Liver (tissue), 3 donors: ENCODE measurements around the gene TPX2.

Experiments
- CTCF ChIP-seq: fragments of 150-350 bp; IDR thresholded peaks from 2 replicates; pipeline ENCODE4 v1.5.1; 2017; ENCODE audit warnings: improper control_type of control experiment, low read depth, low read length; ENCODE audit not compliant: missing input control
- GABPA ChIP-seq, 2 donors: IDR thresholded peaks in 1 of 2; conservative IDR thresholded peaks in 1 of 2; 2 replicates each; pipeline ENCODE4 v1.6.1; 2016; ENCODE audit warnings: antibody characterized with exemption in 2 of 2, mild to moderate bottlenecking in 1 of 2, moderate library complexity in 1 of 2
- REST ChIP-seq: IDR thresholded peaks from 2 replicates; pipeline ENCODE4 v1.6.1; 2016; ENCODE audit warnings: antibody characterized with exemption, mild to moderate bottlenecking
- donor health status: healthy.
- donor health status: healthy.

- TF ChIP-seq CTCF, result no peak
- TF ChIP-seq GABPA (IDR thresholded peaks at IDR 0.05 in 1 of 2, conservative IDR thresholded peaks at IDR 0.05 in 1 of 2), result no peak
- TF ChIP-seq REST, result no peak
Measured at GRCh38 chr20:31797364-31797763, 58.3 kb downstream of the TPX2 start.
